Thyroid gland (tissue), 4 donors: Measurements from ENCODE around the gene STUM.

Experiments
- POLR2A ChIP-seq, 2 donors: fragments of 450-650 bp; IDR thresholded peaks; one replicate each; pipeline ENCODE4 v1.6.1; 2017; ENCODE audit warnings: antibody characterized with exemption in 2 of 2, mild to moderate bottlenecking in 2 of 2, moderate library complexity in 1 of 2
- TF ChIP-seq, protein P1 (sequence below), 6 experiments: fragments of 200-600 bp in 3 of 6; fragments of 450-650 bp in 3 of 6; sonication (generic) in 3 of 6; IDR thresholded peaks; one replicate each; pipeline ENCODE4 v1.5.1; 2016 to 2019; ENCODE audit warnings: antibody characterized with exemption in 6 of 6, mild to moderate bottlenecking in 2 of 6, inconsistent platforms in 1 of 6, moderate library complexity in 1 of 6

DNA sequence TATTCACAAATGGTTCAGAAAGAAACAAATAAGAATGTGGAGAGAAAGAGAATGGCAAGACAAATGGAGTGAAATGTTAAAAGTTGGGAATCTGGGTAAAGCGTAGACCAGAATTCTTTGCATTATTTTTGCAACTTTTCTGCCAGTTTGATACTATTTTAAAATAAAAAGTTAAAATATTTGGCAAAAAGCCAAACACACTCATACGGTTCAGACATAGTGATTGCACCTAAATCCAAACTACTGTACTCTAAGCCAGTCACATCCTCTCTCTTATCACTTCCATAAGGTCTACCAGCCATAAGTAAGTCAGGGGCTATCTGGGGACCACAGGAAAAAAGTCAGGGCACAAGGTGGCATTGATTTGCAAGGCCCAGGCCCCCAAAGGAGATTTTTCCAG is 14.4 kb downstream of the STUM start:
- TF ChIP-seq, protein P1, sequence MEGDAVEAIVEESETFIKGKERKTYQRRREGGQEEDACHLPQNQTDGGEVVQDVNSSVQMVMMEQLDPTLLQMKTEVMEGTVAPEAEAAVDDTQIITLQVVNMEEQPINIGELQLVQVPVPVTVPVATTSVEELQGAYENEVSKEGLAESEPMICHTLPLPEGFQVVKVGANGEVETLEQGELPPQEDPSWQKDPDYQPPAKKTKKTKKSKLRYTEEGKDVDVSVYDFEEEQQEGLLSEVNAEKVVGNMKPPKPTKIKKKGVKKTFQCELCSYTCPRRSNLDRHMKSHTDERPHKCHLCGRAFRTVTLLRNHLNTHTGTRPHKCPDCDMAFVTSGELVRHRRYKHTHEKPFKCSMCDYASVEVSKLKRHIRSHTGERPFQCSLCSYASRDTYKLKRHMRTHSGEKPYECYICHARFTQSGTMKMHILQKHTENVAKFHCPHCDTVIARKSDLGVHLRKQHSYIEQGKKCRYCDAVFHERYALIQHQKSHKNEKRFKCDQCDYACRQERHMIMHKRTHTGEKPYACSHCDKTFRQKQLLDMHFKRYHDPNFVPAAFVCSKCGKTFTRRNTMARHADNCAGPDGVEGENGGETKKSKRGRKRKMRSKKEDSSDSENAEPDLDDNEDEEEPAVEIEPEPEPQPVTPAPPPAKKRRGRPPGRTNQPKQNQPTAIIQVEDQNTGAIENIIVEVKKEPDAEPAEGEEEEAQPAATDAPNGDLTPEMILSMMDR (IDR thresholded peaks at IDR 0.05), result no peak
- TF ChIP-seq POLR2A (IDR thresholded peaks at IDR 0.05), result no peak
